ENCODE results near the gene EBF3.

The EBF3 gene

GRCh38 chr10:129938460-129938859, 25.6 kb downstream of the EBF3 start:
- DNase-seq (ENCODE audit: extremely low read depth, low read depth) = no peak
- TF ChIP-seq CTCF (IDR thresholded peaks at IDR 0.05; ENCODE audit: low read depth, low read length, missing control alignments) = no peak
- H3K4me3 ChIP-seq (replicated peaks; ENCODE audit: low read depth, low read length) = no peak overlapping the region

- no peak overlapping the region for H3K4me3 ChIP-seq (replicated peaks; ENCODE audit: low read depth, low read length)
- no peak for DNase-seq (ENCODE audit: extremely low read depth, low read depth)
- no peak for TF ChIP-seq CTCF (IDR thresholded peaks at IDR 0.05; ENCODE audit: low read depth, low read length, missing control alignments)
Measured at GRCh38 chr10:129937351-129937751, 26.7 kb downstream of the EBF3 start.

GRCh38 chr10:129936923-129937300, 27.2 kb downstream of the EBF3 start:
- no peak for TF ChIP-seq CTCF (IDR thresholded peaks at IDR 0.05; ENCODE audit: low read depth, low read length, missing control alignments)

GRCh38 chr10:129936266-129936922, 27.7 kb downstream of the EBF3 start:
- DNase-seq (ENCODE audit: extremely low read depth, low read depth) = no peak
- TF ChIP-seq CTCF (IDR thresholded peaks at IDR 0.05; ENCODE audit: low read depth, low read length, missing control alignments) = no peak
- no peak overlapping the region for H3K4me3 ChIP-seq (replicated peaks; ENCODE audit: low read depth, low read length)

More at GRCh38 chr10:129936923-129937300, 27.2 kb downstream of the EBF3 start:
- no peak for DNase-seq (ENCODE audit: extremely low read depth, low read depth)
- no peak overlapping the region for H3K4me3 ChIP-seq (replicated peaks; ENCODE audit: low read depth, low read length)

GRCh38 chr10:129935867-129936152, 28.3 kb downstream of the EBF3 start:
- no peak for TF ChIP-seq CTCF (IDR thresholded peaks at IDR 0.05; ENCODE audit: low read depth, low read length, missing control alignments)
- no peak overlapping the region for H3K4me3 ChIP-seq (replicated peaks; ENCODE audit: low read depth, low read length)
- no peak for DNase-seq (ENCODE audit: extremely low read depth, low read depth)

- no peak for DNase-seq (ENCODE audit: extremely low read depth, low read depth)
- no peak overlapping the region for H3K4me3 ChIP-seq (replicated peaks; ENCODE audit: low read depth, low read length)
- TF ChIP-seq CTCF (IDR thresholded peaks at IDR 0.05; ENCODE audit: low read depth, low read length, missing control alignments) = no peak
Measured at GRCh38 chr10:129935102-129935866, 28.8 kb downstream of the EBF3 start.
